Right lobe of liver (tissue), 4 donors: ENCODE measurements around the gene CFAP57.

Source experiments
- CTCF ChIP-seq, 4 donors: fragments of 200-600 bp in 3 of 4; fragments of 450-650 bp in 1 of 4; IDR thresholded peaks; one replicate each; pipeline versions ENCODE4 v1.5.1 to v1.8.0; 2016 to 2022; ENCODE audit warnings: antibody characterized with exemption in 4 of 4, mild to moderate bottlenecking in 2 of 4
- POLR2A ChIP-seq: fragments of 450-650 bp; IDR thresholded peaks from one replicate; pipeline ENCODE4 v1.6.1; 2017; ENCODE audit warnings: antibody characterized with exemption, mild to moderate bottlenecking
- donor health status: DM: no; HTN: no; CAD: no.
- donor health status: DM: no; HTN: no; CAD: no.
- donor health status: DM: no; HTN: yes; CAD: no.

GRCh38 chr1:43267291-43267805 lies 95.2 kb downstream of the CFAP57 start:
- TF ChIP-seq CTCF (IDR thresholded peaks at IDR 0.05) (no peak), POLR2A (no peak)
